Middle frontal gyrus (tissue), 1 donor: Measurements from ENCODE around the gene EVI5.

ENCODE experiments used
- DNase-seq: peaks from one replicate; pipeline ENCODE4 v3.0.0-alpha.2; 2015; ENCODE audit warnings: low spot score; ENCODE audit errors: extremely low spot score

EVI5 gene

DNA sequence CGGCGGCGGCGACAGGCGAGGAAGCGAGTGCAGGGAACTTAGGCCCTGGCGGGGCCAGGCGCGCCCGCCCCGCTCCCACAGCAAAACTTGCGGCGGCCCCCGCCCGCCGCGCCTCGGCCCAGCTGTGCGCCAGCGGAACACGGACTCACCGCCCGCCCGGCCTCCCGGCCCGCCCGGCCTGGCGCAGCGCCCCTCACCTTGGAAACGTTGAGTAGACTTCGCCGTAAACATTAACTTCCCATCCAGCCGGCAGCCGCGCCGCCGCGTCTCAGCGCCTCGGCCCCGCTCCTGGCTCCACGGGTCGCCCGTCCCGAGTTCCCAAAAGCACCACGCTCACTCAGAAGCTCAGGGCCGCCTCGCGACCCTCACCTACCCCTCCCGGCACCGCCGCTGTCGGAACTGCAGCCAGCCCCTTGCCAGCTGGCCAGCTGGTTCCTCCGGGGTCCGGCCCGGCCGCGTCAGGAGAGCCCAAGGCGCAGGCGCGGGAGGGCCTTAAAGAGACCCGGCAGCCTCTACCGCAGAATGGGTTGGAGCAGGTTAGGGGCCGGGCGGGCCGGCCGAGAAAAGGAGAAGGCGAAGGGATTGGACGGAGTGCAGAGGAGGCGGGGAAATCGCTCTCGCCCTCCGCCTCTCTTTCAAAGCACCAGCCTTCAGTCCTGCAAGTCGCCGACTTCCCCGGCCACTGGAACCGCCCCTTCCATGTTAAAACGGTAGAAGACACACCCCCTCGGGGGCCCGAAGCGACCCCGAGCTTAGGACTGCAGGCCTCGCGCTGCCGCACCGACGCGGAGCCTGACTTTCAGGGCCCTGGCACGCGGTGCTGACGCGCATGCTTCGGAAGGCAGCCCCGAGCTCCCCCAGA, at the start of gene EVI5:
EVI5 (minus strand) TSS at position 470 of the 862 bp plus-strand sequence. CDS start 48,562 bp downstream, outside the sequence.
- peak; percentile 87 for DNase-seq

DNA sequence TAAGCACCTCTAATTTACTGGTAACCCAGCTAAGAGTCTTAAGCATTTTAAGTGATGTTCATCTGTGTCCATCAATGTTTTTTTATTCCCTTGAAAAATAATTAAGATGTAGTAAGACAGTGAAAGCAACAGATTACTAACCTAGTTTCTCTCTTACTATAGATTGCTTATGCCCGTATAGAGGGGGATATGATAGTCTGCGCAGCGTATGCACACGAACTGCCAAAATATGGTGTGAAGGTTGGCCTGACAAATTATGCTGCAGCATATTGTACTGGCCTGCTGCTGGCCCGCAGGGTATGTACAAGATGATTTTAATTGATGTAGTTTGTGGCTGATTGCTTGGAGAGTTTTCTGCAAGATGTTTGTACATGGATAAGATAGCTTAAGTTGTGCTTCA, 49.7 kb upstream of the EVI5 start:
- DNase-seq: no peak

DNA sequence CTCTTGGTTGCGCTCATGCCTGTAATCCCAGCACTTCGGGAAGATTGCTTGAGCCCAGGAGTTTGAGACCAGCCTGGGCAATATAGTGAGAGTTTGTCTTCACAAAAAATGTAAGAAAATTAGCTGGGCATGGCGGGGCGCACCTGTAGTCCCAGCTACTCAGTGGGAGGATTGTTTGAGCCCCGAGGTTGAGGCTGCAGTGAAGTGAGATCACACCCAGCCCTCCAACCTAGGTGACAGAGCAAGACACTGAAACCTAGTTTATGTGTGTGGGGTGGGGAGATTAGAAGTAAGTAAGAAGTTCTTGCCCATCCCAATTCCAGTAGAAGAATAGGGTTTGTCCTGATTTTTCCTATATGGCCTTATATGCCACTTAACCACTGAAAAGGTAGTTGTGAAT, 48.9 kb upstream of the EVI5 start:
- no peak for DNase-seq

DNA sequence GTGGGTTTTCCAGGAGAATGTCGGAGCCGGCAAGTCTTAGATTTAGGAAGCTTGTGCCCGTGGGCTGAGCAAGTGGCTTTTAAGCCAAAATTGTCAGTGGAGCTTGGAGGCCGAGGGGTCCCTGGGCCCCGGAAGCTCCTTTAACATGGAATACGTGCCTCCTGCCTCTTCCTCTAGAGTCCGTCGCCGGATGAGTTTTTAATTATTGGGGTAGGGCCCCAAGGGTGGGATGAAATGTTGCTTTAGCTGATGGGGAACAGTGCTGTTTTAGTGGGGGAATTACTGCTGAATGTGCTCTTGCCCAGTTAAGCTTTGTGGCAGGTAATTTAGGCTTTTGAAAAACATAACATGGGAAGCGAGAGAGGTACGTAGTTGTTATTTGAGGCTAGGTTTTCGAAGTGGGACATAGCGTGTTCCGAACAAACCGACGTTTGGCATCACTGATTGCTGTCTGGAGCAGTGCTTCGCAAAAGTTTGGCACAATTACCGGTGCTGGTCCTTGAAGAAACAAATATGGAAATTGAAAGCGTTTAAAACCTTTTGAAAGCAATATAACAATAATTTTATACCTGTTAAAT, 47.7 kb upstream of the EVI5 start:
- no peak for DNase-seq

DNA sequence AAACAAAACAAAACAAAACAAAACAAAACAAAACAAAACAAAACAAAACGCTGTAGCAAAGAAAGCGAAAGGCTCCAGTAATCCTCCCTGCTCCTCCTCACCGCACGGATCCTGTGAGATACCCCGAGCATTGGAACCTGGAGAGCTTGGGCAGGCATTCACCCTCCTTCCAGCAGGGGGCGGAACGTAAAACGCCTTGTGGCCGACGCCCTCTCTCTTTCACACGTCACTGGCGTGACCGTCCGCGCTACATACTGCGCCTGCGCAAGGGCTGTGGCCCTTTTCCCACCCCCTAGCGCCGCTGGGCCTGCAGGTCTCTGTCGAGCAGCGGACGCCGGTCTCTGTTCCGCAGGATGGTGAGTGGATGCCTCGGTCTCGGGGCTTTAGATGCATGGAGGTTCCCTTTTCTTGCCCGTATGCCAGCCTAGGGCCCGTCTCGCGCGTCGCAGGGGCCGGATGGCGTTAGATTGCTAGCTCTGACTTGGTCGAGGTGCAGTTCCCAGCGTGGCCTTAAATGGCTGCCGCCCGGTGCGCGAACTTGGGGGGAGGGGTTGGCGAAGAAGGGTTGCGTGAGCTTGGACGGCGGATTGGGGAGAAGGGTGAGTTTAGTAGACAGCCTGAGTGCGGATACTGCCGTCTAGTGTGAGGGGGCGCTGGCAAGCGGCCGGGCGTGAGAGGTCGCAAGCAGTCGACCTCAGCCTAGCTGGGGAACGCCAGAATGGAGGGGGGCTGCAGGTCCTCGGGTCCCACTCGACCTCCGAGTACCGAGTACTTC, 47.0 kb upstream of the EVI5 start, which contains the start of gene RPL5:
RPL5 (plus strand) TSS at position 279 of the 775 bp plus-strand sequence; CDS start at position 354, 75 bp downstream.
- peak; percentile 96 for DNase-seq

DNA sequence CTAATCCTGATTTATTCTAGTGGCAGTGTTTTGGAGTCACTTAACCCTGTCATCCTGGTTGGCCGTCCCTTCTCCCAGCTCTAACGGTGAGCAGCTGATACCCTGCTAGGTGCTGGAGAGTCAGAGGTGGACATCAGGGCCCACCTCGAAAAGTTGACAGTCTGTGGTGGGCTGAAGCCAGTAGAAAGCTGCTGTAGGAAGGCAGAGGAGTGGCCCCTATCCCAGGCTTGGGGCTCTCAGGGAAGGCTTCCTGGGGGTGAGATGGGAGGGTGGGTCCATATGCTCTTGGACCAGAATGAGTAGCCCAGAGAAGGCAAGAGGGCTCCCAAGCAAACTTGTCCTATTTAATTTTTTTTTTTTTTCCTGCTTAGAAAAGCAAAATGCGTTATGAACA, 46.5 kb upstream of the EVI5 start:
- DNase-seq: no peak

DNA sequence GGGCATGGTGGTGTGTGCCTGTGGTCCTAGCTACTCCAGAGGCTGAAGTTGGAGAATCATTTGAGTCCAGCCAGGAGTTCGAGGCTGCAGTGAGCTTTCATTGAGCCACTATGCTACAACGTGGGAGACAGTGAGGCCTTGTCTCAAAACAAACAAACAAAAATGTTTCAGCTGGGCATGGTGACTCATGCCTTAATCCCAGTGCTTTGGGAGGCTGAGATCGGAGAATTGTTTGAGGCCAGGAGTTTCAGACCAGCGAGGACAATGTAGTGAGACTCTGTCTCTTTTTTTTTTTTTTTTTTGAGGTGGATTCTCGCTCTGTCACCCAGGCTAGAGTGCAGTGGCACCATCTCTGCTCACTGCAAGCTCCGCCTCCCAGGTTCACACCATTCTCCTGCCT, 41.9 kb upstream of the EVI5 start:
- DNase-seq: no peak

DNA sequence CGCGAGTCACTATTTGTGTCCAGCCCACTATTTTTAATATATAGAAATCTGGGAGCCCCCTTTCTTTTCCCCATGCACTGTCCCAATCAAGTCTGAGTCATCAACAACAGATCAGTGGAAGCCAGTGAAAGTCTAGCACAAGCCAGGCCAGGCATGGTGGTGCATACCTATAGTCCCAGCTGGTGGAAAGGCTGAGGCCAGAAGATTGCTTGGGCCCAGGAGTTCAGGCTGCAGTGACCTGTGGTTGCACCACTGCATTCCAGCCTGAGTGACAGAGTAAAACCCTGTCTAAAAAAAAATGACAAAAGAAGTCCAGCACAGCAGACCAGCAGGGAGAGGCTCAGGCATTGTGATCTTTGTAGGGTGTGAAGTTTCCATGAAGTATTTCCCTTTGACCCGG, 38.0 kb upstream of the EVI5 start:
- no peak for DNase-seq

DNA sequence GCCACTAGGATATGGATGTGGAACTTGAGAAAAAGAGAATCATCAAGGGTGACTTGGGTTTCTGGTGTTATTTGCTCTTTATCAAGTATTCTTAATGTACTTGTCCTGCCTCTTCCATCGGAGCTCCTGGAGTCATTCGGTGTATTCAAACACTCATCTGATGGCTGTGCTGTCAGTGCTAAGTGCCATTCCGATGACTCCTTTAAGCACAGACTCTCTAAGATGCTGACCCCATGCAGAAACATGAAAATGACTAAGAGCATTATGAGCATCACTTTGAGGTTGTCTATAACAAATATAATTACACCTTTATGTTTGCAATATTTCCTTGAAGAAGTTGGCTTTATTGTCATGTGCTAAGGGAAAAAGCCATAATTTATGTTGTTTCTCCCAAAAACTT, 35.6 kb upstream of the EVI5 start:
- DNase-seq: no peak

DNA sequence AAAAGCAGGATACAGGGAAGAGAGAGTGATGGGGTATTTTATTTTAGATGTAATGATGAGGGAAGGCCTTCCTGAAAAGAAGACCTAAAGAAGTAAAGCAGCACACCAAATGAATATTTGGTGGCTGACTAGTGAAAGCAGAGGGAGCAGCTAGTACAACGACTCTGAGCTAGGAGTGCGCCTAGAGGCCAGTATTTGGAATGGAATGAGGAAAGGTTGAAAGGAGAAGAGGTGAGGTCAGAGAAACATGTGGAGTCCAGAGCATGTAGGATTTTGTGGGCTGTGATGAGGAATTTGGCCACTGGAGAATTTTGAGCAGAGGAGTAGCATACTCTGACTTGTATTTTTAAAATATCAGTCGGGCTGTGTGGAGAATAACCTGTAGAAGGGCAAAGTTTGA, 35.1 kb upstream of the EVI5 start:
- DNase-seq: no peak

DNA sequence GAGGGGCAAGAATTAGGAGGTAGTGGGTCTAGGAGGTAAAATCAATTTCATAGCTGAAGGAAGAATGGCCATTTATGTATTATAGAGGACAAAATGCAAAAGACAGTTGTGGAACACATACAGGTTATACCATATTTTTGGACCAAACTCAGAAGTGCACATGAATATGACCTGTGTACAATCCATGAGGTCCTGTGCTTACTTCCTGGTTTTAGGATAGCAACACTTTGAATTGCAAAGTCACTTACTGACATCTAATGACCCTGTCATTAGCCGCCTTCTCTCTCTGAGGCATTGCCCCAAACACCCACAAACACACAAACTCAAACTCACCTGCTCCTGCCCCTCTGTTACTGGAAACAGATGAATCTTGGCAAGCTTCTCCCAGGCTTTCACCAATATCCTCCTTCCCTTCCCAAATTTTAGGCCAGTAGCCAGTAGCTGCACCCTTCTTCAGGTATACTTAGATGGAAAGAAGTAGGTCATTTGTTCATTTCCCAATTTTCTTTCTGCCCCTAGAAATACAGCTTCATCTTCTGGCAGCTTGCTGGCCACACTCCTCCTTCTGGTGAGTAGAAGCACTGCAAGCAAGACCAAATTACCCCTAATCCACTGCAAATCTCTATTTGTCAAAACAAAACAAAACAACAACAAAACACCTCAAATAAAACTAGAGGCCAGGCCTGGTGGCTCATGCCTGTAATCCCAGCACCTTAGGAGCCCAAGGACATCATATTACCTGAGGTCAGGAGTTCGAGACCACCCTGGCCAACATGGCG, 33.3 kb upstream of the EVI5 start:
- no peak for DNase-seq

DNA sequence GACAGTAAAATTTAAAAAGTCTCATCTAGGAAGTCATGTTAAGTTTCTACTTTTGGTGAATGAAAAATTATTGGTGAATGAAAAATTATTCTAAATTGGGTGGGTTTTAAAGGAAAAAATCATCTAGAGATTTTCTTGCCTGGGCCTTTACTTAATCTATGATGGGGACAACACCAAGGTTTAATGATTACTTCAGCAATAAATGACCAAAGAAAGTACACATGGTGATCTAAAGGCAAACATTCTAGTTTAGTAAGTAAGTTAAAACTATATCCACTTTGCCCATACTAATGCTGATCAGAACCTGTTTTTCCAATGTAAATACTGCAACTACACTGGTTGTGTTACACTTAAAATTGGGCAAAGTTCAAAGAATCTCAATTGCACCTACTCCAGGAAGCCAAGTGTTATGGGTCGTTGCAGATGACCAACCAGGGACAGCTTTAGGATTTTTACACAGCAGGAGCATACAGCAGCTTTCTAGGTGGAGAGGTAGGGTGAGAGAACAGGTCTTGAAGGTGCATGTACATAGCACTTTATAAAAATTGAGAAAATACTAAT, 32.3 kb upstream of the EVI5 start:
- no peak for DNase-seq

DNA sequence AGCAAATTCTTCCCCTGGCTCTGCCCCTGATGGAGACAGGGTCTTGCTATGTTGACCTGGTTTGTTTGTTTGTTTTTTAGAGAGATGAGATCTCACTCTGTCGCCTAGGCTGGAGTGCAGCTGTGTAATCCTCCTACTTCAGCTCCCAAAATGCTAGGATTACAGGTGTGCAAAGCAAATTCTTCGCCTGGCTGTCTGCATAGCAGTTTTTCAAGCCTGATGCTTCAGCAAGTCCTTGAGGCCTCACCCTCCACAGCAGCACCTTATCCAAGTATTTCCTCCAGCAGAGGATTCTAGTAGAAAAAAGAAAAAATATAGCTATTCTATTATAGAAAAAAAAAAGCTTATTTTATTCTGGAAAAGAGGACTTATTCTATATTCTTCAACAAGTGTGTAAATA, 31.8 kb upstream of the EVI5 start:
- DNase-seq: no peak

DNA sequence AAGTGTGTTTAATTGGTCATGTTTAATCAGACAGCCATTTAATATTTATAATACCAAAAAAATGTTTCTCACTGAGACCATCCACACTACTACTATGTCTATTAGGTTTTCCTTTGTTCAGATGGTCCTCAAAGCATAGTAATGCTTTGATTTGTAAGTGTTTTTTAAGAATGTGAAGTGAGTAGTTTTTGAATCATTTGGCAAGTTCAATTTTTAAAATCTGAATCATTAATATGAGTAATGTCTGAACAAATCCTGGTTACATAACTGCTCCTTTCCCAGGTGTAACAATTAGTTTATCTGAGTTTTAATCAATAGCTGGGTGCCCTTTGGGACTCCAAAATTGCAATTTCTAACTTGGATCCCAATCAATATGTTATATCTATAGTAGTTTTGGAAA, 23.5 kb upstream of the EVI5 start:
- no peak for DNase-seq

DNA sequence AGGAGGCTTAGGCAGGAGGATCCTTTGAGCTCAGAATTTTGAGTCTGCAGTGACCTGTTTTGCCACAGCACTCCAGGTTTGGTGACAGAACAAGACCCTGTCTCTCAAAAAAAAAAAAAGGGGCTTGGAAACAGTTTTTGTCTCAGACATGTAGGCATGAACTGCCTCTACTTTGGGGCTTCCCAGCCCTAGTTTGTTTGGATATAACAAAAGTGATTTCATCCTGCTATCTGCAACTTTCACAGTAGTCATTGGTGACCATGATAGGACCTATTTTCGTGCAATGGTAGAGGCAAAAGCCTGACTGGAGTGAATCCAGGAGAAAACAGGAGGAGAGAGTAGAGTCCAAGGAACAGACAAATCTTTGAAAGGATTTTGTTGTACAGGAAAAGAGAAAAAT, 20.3 kb upstream of the EVI5 start:
- no peak for DNase-seq

DNA sequence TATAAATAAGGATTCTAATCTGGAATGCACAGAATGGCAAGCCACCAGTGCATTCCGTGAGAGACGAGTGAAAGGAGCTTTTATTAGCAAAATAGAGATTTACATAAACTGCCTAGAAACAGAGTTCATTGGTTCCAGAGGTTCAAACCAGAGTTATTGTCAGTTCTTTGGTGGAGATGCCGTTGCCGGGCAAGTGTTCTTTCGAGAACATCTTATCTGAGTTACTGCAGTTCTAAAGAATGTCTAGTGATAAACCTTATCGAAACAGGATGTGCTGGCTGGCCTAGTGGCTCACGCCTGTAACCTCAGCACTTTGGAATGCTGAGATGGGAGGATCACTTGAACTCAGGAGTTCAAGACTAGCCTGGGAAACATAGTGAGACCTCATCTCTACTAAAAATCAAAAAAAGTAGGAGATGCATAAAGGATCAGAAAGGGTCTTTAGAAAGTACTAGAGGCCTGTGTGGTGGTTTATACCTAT, 19.9 kb upstream of the EVI5 start:
- DNase-seq: no peak

DNA sequence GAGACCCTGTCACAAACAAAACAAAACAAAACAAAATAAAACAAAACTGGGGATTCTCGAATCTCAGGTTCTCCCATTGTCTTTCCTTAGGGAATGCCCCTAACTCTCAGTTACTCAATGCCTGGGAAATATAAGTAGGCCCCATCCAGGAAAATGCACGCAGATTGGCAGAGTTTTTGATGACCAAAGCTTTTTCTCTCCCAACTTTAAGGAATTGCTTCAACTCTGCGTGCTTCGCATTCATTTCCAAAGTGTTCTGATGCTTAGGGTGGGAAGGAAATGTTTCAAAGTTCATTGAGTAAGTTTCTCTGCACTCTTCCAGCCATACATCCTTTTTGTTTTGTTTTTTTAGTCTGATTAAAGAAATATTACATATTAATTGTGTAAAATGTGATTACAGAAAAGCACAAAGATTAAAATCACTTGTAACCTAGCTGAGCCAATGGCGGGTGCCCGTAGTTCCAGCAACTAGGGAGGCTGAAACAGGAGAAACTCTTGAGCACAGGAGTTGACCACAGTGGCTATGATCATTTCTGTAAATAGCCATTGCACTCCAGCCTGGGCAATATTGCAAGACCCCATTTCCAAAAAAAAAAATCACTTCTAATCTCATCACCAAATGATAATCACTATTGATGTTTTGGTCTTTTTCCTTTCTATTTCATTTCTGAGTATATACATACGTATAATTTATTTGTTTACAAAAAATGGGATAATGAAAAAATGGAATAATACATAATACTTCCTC, 18.4 kb upstream of the EVI5 start:
- DNase-seq: no peak

DNA sequence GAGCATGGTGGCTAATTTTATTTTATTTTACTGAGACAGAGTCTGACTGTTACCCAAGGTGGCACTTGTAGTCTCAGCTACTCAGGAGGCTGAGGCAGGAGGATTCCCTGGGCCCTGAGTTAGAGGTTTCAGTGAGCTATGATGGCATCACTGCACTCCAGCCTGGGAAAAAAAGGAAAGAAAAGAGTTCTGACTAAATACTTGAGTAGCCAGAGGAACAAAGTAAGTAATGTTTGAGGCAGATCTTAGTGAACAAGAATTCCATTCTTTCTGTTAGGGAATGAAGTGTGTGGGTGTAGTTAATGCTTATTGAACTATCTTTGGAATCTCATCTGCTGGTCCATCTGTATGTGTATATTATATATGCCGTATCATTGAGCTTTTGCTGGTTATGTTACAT, 13.1 kb upstream of the EVI5 start:
- DNase-seq: no peak

DNA sequence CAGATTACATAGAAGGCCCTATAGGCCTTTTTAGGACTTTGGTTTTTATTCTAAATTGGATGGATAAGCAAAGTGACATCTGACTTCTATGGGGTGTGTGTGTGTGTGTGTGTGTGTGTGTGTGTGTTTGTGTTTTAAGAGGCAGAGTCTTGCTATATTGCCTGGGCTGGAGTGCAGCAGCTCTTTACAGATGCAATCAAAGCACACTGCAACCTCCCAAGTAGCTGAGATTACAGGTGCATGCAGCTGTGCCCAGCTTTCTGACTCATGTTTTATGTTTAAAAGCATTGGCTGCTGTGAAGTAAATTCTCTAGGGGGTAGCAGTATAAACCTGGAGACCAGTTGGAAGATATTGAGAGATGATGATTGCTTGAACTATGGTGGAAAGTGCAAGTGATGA, 12.4 kb upstream of the EVI5 start:
- DNase-seq: no peak

DNA sequence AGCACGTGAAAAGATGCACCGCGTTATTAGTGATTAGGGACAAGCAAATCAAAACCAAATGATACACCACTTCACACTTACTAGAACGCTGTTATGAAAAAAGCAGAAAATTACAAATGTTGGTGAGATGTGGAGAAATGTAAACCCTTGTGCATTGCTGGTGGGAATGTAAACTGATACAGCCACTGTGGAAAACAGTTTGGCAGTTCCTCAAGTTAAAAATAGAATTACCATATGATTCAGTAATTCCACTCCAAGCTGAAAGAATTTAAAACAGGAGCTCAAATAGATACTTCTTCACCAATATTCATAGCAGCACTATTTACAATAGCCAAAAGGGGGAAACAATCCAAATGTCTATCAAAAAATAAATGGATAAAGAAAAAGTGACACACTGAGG, 10.3 kb upstream of the EVI5 start:
- no peak for DNase-seq
